GM15510 (cell line): ENCODE results near the gene HYCC1.

Experiments
- POLR2A ChIP-seq: IDR thresholded peaks from 3 replicates; pipeline ENCODE4 v1.6.1; 2011; ENCODE audit warnings: borderline replicate concordance; ENCODE audit not compliant: insufficient read length; ENCODE audit errors: extremely low read depth

Gene HYCC1

DNA sequence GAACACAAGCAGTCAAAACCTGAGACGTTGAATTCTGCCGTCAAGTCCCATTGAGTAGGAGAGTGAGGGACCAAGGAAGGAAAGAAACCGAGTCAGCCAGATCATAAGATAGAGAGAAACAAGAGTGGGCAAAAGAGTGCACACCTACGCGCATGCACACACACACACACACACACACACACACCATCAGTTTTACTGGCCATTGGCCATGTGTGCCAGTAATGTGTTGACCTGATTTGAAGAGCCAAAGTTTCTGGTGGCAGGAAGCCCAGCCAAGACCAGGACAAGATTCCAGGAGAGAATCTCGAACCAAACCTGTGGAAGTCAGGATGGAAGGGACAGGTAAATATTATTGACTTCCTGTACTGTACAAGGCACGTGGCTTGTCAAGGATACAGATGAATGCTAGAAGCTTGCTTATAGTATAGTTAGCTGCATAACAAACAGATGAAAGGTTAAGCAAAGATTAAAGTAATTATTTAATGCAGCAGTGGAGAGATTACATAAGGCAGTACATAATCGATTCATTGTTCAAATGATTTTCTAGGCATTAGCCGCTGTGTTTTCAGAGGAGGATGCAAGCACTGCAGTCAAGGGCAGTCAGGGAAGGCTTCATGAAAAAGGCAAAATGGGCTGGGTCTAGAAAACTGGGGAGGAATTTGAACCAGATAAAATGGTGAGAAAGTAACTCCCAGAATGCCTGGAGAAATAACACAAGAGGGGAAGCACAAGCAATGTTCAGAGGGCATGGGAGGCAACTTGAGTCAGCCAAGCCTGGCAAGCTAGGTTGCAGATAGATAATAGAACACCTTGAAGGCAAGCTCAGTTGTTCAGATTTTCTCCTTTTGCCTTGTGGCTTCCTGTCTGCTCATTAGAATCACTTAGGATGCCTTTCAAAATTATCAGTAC, 2.7 kb upstream of the HYCC1 start:
- TF ChIP-seq POLR2A, result no peak

DNA sequence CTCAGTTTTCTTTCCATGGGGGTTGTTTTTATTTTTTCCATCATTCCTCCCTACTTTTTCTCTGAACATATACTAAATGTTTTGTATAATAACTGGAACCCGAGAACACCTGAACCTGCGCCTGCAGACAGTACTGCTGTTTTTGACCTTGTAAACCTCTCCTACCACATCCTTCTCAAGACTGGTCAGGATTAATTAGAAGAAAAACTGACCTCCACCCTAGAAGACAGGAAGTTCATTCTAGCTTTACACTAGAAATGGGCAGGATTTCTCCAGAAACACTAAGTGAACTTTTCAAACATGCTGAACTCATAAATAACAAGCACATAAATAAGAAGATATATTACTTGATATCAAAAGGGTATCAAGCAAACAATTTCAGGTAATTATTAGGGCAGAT, 751 bp upstream of the HYCC1 start:
- TF ChIP-seq POLR2A, result no peak

DNA sequence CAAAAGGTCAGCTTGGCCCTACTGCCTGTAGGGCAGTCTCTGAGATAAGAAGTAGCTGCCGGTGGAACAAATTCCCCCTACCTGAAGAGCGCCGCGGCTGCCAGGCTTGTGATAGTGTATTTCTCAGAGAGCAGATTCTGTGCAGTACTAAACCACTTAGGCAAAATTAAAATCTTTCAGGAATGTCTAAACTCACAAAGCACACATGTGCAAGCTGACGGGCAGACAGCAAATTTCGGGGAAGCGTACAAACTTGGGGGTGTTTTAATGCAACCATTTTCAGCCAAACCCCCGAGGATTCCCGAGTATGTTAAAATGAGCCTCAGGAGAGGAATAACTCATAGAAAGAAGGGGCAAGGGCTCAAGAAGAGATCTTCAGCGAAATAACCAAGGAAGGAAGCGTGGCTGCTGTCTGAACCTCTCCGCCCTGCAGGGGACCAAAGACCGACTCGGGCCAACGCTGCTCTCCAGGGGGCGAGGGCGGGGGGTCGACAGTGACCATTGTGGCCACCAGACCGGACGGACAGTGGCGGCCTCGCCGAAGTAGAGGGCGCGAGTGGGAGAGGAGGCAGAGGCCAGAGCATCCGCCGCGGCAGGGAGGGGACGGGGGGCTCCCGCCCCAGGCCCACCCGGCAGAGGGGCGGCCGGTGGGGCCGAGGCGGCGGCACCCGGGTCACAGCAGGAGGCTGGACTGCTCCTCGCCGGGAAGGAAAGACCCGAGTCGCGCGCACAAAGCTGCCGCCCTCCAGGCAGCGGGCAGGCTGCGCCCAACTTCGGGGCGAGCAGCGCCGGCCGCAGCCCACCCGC, 819 bp downstream of the HYCC1 start:
- TF ChIP-seq POLR2A, result no peak

DNA sequence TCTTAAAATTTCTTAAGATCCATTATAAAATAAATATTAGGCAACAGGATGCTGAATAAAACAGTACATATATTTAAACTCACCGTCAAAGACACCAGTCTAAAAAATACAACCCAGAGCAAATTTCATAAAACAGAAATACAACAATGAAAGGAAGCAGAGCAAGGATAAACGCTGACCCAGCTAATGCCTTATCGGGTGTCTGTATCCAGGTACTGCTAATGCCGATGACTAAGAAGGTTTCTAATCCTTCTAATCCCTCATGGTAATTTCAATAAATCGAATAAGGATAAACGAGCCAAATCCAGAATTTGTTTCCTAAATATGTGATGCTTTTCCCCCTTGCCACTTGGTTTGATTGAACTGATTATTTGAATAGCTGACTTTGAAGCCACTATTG, 1.7 kb downstream of the HYCC1 start:
- no peak for TF ChIP-seq POLR2A

DNA sequence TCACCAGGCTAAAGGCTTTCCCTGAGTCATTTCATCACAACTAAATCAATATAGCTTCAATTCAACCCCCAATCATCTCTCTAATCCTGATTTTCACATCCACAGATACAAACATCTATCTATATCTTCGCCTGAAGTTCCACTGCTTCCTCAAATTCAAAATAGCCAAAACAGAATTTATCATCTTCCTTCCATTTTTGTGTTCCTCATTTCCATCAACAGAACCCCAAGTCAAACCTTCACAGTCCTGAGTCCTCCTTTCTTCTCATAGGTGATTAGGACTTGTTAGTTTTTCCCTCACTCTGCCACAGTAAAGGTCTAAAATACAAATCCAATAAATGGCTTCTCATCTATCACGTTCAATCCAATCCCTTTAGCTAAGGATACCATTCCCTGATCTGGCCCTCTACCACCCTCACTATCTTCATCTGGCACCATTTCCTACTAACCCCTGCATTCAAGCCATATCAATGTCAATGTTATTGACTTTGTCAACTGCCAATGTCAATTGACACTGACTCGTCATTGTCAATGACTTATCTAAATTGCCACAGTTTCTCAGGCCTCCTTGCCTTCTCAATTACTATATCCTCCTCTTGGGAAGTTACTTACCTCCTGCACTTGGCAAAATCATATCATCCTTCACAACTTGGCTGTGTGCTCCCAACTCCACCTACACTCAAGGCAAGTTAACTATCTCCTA, 2.6 kb downstream of the HYCC1 start:
- TF ChIP-seq POLR2A, result no peak

DNA sequence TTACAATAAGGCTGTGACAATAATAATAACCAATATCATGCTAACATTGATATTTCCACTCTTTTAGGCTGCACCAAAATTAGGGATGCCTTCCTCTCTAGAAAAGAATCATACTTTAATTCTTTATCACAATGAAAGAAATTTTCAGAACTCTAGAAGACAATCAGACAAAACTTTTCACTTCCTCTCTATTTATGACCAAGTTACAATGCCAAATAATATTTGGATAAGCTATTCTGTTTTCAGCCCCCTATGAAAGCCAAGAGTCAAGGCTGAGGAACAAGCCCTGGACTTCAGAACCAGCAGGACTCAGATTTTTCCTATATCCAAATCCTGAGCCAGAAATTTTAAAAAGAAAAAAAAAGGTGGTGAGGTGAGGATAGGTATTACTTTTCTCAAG, 4.6 kb downstream of the HYCC1 start:
- TF ChIP-seq POLR2A, result no peak

DNA sequence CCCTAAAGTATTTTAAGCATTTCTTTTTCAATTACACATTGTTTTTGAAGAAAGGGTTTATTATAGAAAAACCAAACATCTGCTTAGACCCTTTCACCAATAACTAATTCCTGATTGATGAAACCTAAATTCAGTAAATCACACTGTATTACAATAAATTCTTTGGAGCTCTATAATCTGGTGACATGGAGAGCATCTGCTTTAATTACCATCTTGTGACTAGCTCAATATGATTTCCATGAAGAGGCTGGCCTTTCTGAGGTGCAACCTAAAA, 9.7 kb downstream of the HYCC1 start:
- no peak for TF ChIP-seq POLR2A

DNA sequence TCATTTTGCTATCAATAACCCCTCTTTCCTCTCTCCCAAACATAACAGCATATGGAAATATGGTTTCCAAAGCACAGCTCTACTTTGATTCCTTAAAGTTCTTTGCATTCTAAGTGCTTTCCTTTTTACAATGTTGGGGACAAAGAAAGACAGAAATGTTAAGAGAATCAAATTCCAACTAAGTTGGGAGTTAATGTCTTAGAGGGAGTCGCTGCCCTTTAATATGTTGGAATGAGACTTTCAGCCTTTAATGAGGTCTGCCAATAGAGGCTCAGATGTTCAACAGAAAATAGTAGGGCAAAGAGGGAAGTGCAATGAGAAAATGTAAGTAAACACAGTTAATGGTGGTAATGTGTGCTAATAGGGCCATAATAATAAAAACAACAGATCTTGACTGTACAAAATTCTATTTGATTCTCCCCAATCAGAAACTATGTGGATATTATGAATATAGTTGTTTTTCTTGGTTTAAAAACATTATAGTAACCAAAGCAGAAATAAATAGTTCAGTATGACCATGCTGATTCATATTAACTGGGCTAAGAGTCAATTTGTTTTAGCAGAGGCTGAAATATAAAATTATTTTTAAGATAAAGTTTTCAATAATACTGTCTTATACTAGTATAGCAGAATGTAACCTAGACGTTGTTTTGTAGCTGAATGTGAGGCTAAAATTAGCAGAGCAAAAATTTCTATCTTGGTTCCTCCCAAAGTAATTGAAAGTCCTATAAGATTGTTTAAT, 10.3 kb downstream of the HYCC1 start:
- TF ChIP-seq POLR2A, result no peak

DNA sequence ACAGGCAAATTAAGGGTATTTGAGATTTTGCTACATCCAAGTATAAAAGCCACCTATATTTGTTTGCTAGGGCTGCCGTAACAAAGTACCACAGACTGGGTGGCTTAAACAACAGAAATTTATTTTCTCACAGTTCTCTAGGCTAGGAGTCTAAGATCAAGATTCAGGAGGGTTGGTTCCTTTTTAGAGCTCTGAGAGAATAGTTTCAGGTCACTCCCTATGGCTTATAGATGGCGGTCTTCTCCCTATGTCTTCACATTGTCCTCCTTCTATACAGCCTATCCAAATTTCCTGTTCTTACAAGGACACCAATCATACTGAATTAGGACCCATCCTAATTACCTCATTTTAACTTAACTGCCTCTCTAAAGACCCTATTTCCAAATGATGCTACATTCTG, 11.2 kb downstream of the HYCC1 start:
- TF ChIP-seq POLR2A, result no peak

DNA sequence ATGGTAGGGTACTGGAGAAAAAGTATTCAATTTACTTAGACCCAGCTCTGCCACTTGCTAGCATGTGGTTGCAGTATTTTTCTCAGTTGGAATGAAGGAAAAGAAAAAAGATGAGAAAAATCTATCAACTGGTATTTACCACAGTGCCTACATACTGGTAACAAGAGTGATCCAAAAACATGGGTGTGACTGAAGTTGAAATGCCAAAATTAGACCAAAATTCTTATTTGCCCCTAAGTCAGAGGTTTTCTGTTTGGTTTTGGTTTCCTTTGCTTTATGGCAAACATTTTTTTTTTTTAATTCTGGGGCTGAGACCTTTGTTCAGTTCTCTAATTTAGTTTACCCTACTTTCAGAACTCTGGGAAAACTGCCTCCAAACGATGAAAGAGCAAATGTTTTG, 12.3 kb downstream of the HYCC1 start:
- TF ChIP-seq POLR2A, result no peak

DNA sequence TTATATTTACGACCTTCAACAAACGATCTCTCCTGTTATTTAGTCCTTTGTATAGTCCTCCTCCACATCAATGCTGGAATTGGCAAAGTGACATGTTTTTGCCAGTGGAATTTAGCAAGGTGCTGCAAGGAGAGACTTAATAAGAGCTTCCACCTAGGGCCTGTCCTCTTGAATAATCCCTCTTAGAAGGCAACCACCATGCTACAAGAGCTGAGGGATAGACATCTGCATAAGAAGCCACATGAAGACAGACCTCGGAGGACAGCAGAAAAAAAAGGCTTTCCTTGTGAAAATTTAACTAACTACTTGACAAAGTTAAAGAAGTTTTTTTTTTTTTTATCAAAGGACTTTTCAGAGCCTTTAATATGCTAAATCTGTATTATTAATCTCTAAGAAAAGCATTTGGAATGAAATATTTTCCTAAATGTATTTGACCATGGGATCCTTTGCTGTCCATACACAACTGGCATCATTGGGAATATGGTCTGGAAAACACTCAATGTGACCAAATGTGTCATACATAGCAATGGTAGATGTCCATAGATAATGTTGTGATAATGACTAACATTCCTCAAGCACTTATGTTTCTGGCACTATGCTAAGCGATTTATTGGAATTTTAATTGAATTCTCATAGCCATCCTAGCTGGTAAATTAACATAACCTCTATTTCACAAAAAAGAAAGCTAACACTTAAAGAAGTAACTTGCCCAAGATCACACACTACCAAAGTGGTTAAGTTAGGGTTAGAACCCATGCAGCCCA, 13.2 kb downstream of the HYCC1 start:
- TF ChIP-seq POLR2A, result no peak

DNA sequence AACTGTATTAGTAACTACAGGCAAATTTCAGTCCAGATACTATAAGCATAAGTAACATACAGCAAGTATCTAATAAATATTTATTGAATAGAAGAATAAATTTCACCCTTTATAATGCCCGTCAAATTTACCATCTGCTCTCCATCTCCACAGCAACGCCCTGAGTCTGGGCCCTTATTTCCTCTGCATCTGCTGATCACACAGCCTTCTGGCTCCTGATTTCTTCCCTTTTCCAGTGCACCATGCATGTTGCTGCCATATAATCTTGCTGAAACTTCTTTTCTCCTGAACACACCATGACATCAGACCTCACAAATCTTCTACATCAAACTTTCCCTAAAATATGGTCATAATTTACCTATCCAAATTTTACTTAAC, 15.4 kb downstream of the HYCC1 start:
- TF ChIP-seq POLR2A, result no peak

DNA sequence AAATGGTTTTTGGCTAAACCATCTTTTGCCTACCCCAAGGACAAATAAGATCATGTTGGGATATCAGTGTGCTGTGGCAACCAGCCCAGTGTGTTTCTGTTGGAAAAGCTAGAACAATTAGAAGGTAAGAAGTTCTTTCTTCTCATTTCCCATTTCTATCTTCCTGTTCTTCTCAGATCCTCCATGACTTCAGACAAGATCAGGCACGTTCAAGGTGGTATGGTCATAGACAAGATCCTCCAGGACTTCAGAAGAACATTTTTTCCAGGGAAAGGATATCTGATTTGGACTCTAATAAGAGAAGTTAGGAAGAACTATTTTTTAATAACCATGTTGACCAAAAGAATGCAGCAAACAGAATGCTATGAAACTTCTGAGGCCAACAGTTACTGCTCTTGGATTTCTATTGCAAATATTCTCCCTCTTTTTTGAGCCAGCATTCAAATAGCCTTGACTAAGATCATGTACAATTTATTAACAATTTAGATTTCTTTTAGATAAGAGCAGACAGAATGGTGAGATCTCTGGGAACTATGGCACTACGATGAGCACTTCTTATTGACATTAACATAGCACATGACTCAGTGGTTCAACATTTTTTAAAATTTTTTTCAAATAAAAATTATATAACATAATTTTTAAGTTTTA, 15.9 kb downstream of the HYCC1 start:
- no peak for TF ChIP-seq POLR2A

DNA sequence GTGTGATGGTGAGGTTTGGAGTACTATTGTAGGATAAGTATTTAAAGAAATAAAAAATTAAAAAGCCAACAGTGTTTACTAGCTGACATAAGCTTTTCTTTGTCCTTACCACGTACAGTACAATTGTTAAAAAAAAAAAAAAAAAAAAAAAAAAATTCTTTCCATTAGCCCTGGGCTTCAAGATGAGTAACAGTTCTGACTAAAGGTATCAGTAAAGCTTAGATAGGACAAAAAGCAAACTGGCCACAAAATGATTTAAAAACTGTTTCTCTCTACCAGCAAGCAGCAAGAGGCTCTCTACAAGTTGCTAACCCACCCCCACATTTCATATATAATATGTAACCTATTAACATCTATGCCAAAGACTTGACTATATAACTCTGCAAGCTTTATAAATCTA, 17.5 kb downstream of the HYCC1 start:
- no peak for TF ChIP-seq POLR2A

DNA sequence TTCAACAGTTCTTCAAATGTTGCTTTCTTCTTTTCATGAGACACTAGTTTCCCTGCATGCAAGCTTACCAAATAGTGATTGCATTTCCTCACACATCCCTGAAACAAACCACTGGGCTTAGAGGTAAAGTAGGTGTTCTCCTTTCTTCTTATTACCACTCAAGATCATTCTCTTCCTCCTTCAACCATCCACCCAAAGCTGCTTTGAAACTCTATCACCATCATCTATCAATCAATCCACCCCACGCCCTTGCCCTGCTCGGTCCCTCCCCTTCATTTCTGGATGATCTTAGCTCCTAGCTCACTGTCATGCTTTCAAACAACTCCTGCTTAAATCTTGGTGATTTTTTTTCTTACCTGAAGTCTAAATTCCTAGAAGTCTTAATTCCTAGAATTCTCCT, 18.9 kb downstream of the HYCC1 start:
- TF ChIP-seq POLR2A, result no peak
